HG03064 (cell line): Measurements from ENCODE around the gene C2CD4C.
"Not testable (repeated sequence)": the region's sequence is repeated elsewhere in the genome, so short reads cannot be mapped to it uniquely, and the experiment has no call there.

ENCODE experiments used
- ATAC-seq: cut with Tn5 transposase; IDR thresholded peaks from one replicate; pipeline ENCODE4 v1.9.1; 2021; ENCODE audit warnings: low read depth; ENCODE audit not compliant: unreplicated experiment

Gene C2CD4C

DNA sequence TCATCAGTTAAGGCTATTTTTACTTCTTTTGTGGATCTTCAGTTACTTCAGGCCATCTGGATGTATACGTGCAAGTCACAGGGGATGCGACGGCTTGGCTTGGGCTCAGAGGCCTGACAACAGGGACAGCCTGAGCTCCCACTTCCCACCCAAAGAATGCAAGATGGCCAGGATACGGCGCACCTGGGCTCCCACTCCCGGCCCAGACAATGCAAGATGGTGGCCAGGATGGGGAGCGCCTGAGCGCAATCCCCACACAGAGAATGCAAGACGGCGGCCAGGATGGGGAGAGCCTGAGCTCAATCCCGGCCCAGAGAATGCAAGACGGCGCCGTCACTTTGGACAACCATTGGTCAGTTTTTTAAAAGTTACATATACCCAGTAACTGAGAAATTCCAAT lies 39.1 kb downstream of the C2CD4C start:
- no peak for ATAC-seq

DNA sequence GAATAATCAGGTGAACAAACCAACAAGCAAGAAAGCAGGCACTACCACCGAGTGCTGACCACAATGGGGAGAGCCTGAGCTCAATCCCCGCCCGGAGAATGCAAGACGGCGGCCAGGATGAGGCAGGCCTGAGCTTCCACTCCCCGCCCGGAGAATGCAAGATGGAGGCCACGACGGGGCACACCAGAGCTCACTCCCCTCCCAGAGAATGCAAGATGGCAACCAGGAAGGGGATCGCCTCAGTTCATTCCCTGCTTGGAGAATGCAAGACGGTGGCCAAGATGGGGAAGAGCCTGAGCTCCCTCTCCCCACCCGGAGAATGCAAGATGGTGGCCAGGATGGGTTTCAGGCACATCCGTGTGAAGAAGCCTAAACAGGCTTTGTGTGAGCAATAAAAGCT lies 39.7 kb downstream of the C2CD4C start:
- ATAC-seq: no peak

GRCh38 chr19:368630-369024 lies 40.3 kb downstream of the C2CD4C start:
- ATAC-seq: no peak

GRCh38 chr19:367963-368629 lies 40.9 kb downstream of the C2CD4C start:
- ATAC-seq: no peak

- ATAC-seq: no peak
Observed at GRCh38 chr19:367561-367960, 41.4 kb downstream of the C2CD4C start.

GRCh38 chr19:366951-367350 lies 42.0 kb downstream of the C2CD4C start:
- no peak for ATAC-seq

DNA sequence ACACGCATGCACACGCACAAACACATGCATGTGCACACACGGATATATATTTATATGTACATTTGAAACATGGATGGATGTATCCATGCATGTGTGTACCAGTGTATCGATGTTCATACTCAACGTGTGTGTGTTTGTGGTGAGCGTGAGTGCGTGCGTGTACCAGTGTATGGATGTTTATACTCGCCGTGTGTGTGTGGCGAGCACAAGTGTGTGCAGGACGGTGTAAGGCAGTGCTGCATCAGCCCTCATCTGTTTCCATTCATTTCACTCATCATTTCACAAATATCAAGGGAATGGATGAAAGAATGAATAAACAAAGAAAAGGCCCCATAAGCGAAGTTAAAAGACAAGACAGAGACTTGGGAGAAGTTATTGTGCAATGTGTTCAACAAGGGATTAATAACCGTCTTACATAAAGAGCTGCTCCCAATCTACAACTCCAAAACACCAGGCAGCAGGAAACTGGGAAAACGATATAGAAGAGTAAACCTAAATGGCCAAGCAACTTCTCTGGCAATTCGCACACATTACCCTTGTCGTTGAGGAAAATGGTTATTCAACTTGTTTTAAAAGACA lies 42.7 kb downstream of the C2CD4C start:
- ATAC-seq: no peak

- ATAC-seq: no peak
Observed at GRCh38 chr19:364496-365287, 44.3 kb downstream of the C2CD4C start.

- no peak for ATAC-seq
Observed at GRCh38 chr19:362683-363082, 46.3 kb downstream of the C2CD4C start.

DNA sequence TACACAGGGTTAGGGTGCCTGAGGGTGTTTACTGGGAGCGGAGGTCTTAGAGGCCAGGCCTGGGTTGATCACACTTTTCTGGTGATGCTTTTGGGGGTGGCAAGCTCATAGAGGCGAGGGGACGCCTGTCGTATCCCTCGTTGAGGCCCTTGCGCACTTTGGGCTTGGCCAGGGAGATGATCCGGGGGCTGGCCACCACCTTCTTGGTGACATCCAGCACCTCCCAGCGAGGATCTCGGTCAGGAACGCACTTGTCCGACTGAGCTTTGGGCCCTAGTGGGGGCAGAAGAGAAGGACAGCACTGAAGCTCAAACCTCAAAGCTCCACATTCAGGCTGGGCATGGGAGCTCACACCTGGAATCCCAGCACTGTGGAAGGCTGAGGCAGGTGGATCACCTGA lies 46.8 kb downstream of the C2CD4C start:
- no peak for ATAC-seq

- ATAC-seq: no peak
Observed at GRCh38 chr19:359653-359925, 49.4 kb downstream of the C2CD4C start.

GRCh38 chr19:355536-355935 lies 53.4 kb downstream of the C2CD4C start:
- not testable (repeated sequence) for ATAC-seq
